OCI-LY7 (cell line): ENCODE data around the gene SNRPD3. TPM values are rescaled to one million over a fixed set of nuclear protein-coding genes. Genes with fewer than 3 reads are reported as not detected.
"Not testable (repeated sequence)": the region's sequence is repeated elsewhere in the genome, so short reads cannot be mapped to it uniquely, and the experiment has no call there.

ENCODE experiments used
- BruUV-seq: library from RNA; stranded (reverse); fragments of 400-500 nt; replicated peaks from 2 replicates; lab custom pipeline; 2021; lab: Mats Ljungman, UMichigan
- CTCF ChIA-PET: fragments of 300-600 bp; sonication (Branson Sonifier 250); formaldehyde crosslinking; loops from one replicate; lab custom pipeline; 2022; ENCODE audit warnings: antibody characterized with exemption; ENCODE audit not compliant: unreplicated experiment; lab: Charles Lee
- POLR2A ChIA-PET: fragments of 300-600 bp; sonication (Branson Sonifier 250); formaldehyde crosslinking; loops from one replicate; lab custom pipeline; 2022; ENCODE audit warnings: antibody characterized with exemption; lab: Charles Lee
- DNase-seq: peaks from one replicate; pipeline ENCODE4 v3.0.0-alpha.2; 2015; ENCODE audit warnings: low spot score
- H2AFZ ChIP-seq: fragments of 200-600 bp; sonication (generic), shearing (Covaris generic); 2 replicates; pipeline ENCODE4 v1.6.1; 2014; ENCODE audit warnings: mild to moderate bottlenecking, antibody characterized with exemption, low read length, moderate library complexity
- H3K27ac ChIP-seq: fragments of 200-600 bp; sonication (generic); 2 replicates; pipeline ENCODE4 v1.5.1; 2014; ENCODE audit warnings: mixed run types, low read depth, mild to moderate bottlenecking, moderate library complexity, low read length, inconsistent platforms; ENCODE audit not compliant: poor library complexity, severe bottlenecking
- H3K36me3 ChIP-seq: fragments of 200-600 bp; sonication (generic); 2 replicates; pipeline ENCODE4 v1.6.1; 2014; ENCODE audit warnings: mild to moderate bottlenecking, antibody characterized with exemption, low read length, moderate library complexity, mixed read lengths; ENCODE audit not compliant: insufficient read depth
- H3K4me1 ChIP-seq: fragments of 200-600 bp; sonication (generic); 2 replicates; pipeline ENCODE4 v1.5.1; 2014; ENCODE audit warnings: mild to moderate bottlenecking, low read length; ENCODE audit not compliant: insufficient read depth, poor library complexity, severe bottlenecking
- H3K4me2 ChIP-seq: fragments of 200-600 bp; sonication (generic); 2 replicates; pipeline ENCODE4 v1.6.1; 2014; ENCODE audit warnings: mild to moderate bottlenecking, low read length
- H3K4me3 ChIP-seq: fragments of 200-600 bp; sonication (generic); 2 replicates; pipeline ENCODE4 v1.5.1; 2014; ENCODE audit warnings: mild to moderate bottlenecking, low read depth, low read length; ENCODE audit not compliant: poor library complexity, severe bottlenecking
- H3K79me2 ChIP-seq: fragments of 200-600 bp; sonication (generic); 2 replicates; pipeline ENCODE4 v1.6.1; 2016; ENCODE audit warnings: low read depth, mild to moderate bottlenecking, low read length, moderate library complexity, mixed read lengths; ENCODE audit not compliant: insufficient read depth
- H3K9me2 ChIP-seq: fragments of 200-600 bp; sonication (generic); 2 replicates; pipeline ENCODE4 v1.6.1; 2016; ENCODE audit warnings: mild to moderate bottlenecking, low read length, mixed read lengths; ENCODE audit not compliant: insufficient read depth
- H3K9me3 ChIP-seq: fragments of 200-600 bp; sonication (generic); 2 replicates; pipeline ENCODE4 v1.6.1; 2014; ENCODE audit warnings: mild to moderate bottlenecking, mixed run types, low read length, mixed read lengths
- H4K20me1 ChIP-seq: fragments of 200-600 bp; sonication (generic); 2 replicates; pipeline ENCODE4 v1.6.1; 2014; ENCODE audit warnings: mild to moderate bottlenecking, antibody characterized with exemption, low read length, moderate library complexity, mixed read lengths; ENCODE audit not compliant: insufficient read depth
- EZH2phosphoT487 ChIP-seq: fragments of 200-600 bp; sonication (generic); IDR thresholded peaks from 2 replicates; pipeline ENCODE4 v1.6.1; 2018; ENCODE audit warnings: low read depth, borderline replicate concordance, mild to moderate bottlenecking, mixed run types, antibody characterized with exemption, low read length, moderate library complexity, mixed read lengths
- intact Hi-C: fragments of 100-400 bp; cut with micrococcal nuclease; formaldehyde crosslinking; loops from one replicate; pipeline ENCODE4 v1.10.0; 2022; ENCODE audit not compliant: unreplicated experiment
- total RNA-seq, 2 experiments: library from RNA; depleted of rRNA in 1 of 2; stranded (reverse); fragments of >200 nt in 1 of 2; shearing (Covaris generic) in 1 of 2; gene quantifications; 2 replicates each; pipeline ENCODE4 v1.2.3, GENCODE V29; 2014 to 2022
- TF ChIP-seq, protein P1 (sequence below): fragments of 200-600 bp; sonication (generic); conservative IDR thresholded peaks from 2 replicates; pipeline ENCODE4 v1.5.1; 2014; ENCODE audit warnings: mild to moderate bottlenecking, antibody characterized with exemption, low read length, moderate library complexity, mixed read lengths

SNRPD3 gene
- total RNA-seq, 2 experiments from 2014 or later = 166 to 264 TPM

DNA sequence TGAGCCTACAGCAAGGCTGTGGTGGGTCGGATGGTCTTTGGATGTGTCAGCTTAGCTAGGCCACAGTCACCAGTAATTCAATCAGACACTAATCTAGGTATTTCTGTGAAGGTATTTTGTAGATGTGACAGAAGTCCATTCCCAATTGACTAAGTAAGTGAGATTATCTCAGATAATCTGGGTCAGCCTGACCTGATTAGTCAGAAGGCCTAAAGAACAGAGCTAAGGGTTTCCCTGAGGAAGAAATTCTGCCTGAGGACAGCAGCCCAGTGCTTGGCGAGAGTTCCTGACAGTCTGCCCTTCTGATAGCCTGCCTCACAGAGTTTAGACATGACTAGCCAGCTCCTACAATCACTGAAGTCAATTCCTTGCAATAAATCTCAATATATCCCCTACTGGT is 29.6 kb upstream of the SNRPD3 start:
- Histone ChIP-seq H2AFZ (no peak overlapping the region), H4K20me1 (no peaks in the 10 kb centered on the region), H3K9me2 (no peaks in the 10 kb centered on the region), H3K9me3 (no peaks in the 10 kb centered on the region), H3K27ac (no peak overlapping the region), H3K4me2 (no peak overlapping the region), H3K36me3 (no peaks in the 10 kb centered on the region), H3K4me1 (peaks cover 22% of the 10 kb centered on the region), H3K4me3 (no peak overlapping the region), H3K79me2 (no peaks in the 10 kb centered on the region)
- CTCF ChIA-PET = interaction anchor here (0.5 to 1.0 kb wide), 3 partner anchors 106 to 516 kb away, joined by 3 to 4 read pairs (median 3); no protein-coding TSS in a partner anchor
- BruUV-seq = no TSS peak
- intact Hi-C loops = no loop called here
- DNase-seq = no peak
- POLR2A ChIA-PET = interaction anchor here (0.5 kb wide), 1 partner anchor 12 kb away, joined by 5 read pairs; no protein-coding TSS in a partner anchor
- TF ChIP-seq, protein P1, sequence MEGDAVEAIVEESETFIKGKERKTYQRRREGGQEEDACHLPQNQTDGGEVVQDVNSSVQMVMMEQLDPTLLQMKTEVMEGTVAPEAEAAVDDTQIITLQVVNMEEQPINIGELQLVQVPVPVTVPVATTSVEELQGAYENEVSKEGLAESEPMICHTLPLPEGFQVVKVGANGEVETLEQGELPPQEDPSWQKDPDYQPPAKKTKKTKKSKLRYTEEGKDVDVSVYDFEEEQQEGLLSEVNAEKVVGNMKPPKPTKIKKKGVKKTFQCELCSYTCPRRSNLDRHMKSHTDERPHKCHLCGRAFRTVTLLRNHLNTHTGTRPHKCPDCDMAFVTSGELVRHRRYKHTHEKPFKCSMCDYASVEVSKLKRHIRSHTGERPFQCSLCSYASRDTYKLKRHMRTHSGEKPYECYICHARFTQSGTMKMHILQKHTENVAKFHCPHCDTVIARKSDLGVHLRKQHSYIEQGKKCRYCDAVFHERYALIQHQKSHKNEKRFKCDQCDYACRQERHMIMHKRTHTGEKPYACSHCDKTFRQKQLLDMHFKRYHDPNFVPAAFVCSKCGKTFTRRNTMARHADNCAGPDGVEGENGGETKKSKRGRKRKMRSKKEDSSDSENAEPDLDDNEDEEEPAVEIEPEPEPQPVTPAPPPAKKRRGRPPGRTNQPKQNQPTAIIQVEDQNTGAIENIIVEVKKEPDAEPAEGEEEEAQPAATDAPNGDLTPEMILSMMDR = no peak
- TF ChIP-seq EZH2phosphoT487 = no peak

DNA sequence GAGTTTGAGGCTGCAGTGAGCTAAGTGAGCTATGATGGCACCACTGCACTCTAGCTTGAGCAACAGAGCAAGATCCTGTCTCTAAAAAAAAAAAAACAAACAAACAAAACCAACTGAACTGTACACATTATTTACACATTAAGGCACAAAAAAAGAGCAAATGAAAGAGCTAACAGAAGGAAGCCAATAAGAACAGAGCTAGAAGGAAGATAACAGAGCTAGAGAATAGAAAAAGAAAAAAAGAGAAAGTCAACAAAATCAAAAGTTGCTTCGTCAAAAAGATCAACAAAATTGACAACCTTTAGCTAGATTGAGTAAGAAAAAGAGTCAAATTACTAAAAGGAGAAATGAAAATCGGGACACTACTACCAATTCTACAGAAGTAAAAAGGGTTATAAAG is 25.9 kb upstream of the SNRPD3 start:
- DNase-seq = no peak
- ChIA-PET POLR2A (no interaction called here), CTCF (no interaction called here)
- H3K27ac ChIP-seq = no peak overlapping the region
- no peaks in the 10 kb centered on the region for H4K20me1 ChIP-seq
- H3K9me3 ChIP-seq = no peaks in the 10 kb centered on the region
- intact Hi-C loops = no loop called here
- TF ChIP-seq, protein P1 = no peak
- no peak for TF ChIP-seq EZH2phosphoT487
- no peak overlapping the region for H3K4me3 ChIP-seq
- H3K36me3 ChIP-seq = no peaks in the 10 kb centered on the region
- no peak overlapping the region for H3K4me2 ChIP-seq
- no peaks in the 10 kb centered on the region for H3K9me2 ChIP-seq
- peaks cover 9% of the 10 kb centered on the region for H3K4me1 ChIP-seq
- H2AFZ ChIP-seq = no peak overlapping the region
- no TSS peak for BruUV-seq
- H3K79me2 ChIP-seq = no peaks in the 10 kb centered on the region

DNA sequence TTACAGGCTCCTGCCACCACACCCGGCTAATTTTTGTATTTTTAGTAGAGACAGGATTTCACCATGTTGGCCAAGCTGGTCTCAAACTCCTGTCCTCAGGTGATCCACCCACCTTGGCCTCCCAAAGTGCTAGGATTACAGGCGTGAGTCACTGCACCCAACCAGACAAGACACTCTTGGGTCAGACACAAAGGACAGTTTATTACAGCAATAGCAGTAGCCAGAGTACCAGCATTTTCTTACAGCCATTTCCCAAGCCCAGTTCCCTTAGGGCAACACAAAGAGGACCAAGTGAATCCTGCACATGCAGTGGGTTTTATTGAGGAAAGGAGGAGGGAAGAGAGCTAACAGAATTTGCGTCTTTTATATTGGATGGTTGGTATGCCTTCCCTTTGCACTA is 24.8 kb upstream of the SNRPD3 start:
- DNase-seq, H3K27ac ChIP-seq, H2AFZ ChIP-seq, H3K9me3 ChIP-seq, H3K36me3 ChIP-seq, BruUV-seq, H3K4me1 ChIP-seq, H4K20me1 ChIP-seq, H3K9me2 ChIP-seq, H3K4me2 ChIP-seq, H3K79me2 ChIP-seq, intact Hi-C loops, H3K4me3 ChIP-seq: not testable (repeated sequence)
- ChIA-PET CTCF (interaction anchor here (0.6 kb wide), 1 partner anchor 324 kb away, joined by 3 read pairs; no protein-coding TSS in a partner anchor), POLR2A (interaction anchor here (0.6 to 0.9 kb wide), 2 partner anchors 14 to 73 kb away, joined by 3 to 4 read pairs; no protein-coding TSS in a partner anchor)
